Nephron (organoid): ENCODE measurements around the gene PTH.

Experiments used
- H3K27ac Mint-ChIP-seq, 3 experiments: 2 replicates each; pipeline ENCODE4 v1.8.0; 2020; ENCODE audit warnings: mixed read lengths in 3 of 3, mild to moderate bottlenecking in 2 of 3, moderate library complexity in 1 of 3
- H3K27me3 Mint-ChIP-seq: 2 replicates; pipeline ENCODE4 v1.8.0; 2021; ENCODE audit warnings: low read depth, mild to moderate bottlenecking, moderate library complexity, mixed read lengths
- H3K36me3 Mint-ChIP-seq: 2 replicates; pipeline ENCODE4 v1.8.0; 2020; ENCODE audit warnings: low read depth, mixed read lengths
- H3K4me1 Mint-ChIP-seq: 2 replicates; pipeline ENCODE4 v1.8.0; 2020; ENCODE audit warnings: mixed read lengths
- H3K4me3 Mint-ChIP-seq, 3 experiments: 2 replicates each; pipeline ENCODE4 v1.8.0; 2020; ENCODE audit warnings: mild to moderate bottlenecking in 3 of 3, mixed read lengths in 3 of 3, moderate library complexity in 2 of 3
- H3K9me3 Mint-ChIP-seq: 2 replicates; pipeline ENCODE4 v1.8.0; 2020; ENCODE audit warnings: mixed read lengths
- TF ChIP-seq, protein P1 (sequence below), 3 experiments: fragments of 200-600 bp; sonication (generic); IDR thresholded peaks; one replicate each; pipeline ENCODE4 v1.5.0; 2021; ENCODE audit warnings: antibody characterized with exemption in 3 of 3; ENCODE audit not compliant: unreplicated experiment in 3 of 3

Gene PTH

DNA sequence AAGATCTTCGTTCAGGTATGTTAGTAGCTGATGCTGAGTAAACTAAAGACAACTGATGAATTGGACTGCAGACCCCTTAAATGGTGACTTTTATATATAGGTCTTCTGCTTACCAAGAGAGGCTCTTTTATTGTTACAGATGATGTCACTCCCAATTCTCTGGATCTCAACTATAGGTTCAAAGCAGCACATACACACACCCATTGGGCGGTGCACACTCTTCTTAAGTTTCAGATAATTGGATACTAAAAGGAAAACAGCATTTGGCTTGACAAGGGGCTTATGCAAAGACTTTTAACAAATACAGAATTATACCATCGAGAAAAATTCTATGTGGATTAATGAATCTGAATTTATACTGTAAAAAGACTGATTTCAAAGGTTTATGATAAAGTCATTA lies at the start of gene PTH:
TSS of gene PTH (minus strand) at position 69 of the 400 bp plus-strand sequence. CDS start 3,142 bp downstream, outside the sequence.
- Mint-ChIP-seq H3K27ac (no peak within 1 kb of the TSS), H3K27me3 (peaks cover 7% of the 10 kb centered on the region), H3K4me3 (no peak within 1 kb of the TSS), H3K36me3 (no peaks in the 10 kb centered on the region), H3K9me3 (no peaks in the 10 kb centered on the region), H3K4me1 (no peaks in the 10 kb centered on the region)
- TF ChIP-seq, protein P1, sequence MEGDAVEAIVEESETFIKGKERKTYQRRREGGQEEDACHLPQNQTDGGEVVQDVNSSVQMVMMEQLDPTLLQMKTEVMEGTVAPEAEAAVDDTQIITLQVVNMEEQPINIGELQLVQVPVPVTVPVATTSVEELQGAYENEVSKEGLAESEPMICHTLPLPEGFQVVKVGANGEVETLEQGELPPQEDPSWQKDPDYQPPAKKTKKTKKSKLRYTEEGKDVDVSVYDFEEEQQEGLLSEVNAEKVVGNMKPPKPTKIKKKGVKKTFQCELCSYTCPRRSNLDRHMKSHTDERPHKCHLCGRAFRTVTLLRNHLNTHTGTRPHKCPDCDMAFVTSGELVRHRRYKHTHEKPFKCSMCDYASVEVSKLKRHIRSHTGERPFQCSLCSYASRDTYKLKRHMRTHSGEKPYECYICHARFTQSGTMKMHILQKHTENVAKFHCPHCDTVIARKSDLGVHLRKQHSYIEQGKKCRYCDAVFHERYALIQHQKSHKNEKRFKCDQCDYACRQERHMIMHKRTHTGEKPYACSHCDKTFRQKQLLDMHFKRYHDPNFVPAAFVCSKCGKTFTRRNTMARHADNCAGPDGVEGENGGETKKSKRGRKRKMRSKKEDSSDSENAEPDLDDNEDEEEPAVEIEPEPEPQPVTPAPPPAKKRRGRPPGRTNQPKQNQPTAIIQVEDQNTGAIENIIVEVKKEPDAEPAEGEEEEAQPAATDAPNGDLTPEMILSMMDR (IDR thresholded peaks at IDR 0.05; ENCODE audit: unreplicated experiment in 3 of 3): no peak

DNA sequence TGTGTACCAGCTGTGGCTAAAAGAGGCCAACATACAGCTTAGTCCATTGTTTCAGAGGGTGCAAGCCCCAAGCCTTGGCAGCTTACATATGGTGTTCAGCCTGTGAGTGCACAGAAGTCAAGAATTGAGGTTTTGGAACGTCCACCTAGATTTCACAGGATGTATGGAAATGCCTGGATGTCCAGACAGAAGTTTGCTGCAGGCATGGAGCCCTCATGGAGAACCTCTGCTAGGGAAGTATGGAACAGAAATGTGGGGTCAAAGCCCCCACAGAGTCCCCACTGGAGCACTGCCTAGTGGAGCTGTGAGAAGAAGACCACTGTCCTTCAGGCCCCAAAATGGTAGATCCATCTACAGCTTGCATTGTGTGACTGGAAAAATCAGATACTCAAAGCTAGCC lies 42.2 kb upstream of the PTH start:
- H3K27me3 Mint-ChIP-seq: no peaks in the 10 kb centered on the region
- H3K4me3 Mint-ChIP-seq: no peak overlapping the region
- TF ChIP-seq, protein P1 (IDR thresholded peaks at IDR 0.05; ENCODE audit: unreplicated experiment in 3 of 3): no peak
- no peaks in the 10 kb centered on the region for H3K4me1 Mint-ChIP-seq
- peaks cover 34% of the 10 kb centered on the region for H3K9me3 Mint-ChIP-seq
- no peak overlapping the region for H3K27ac Mint-ChIP-seq
- H3K36me3 Mint-ChIP-seq: no peaks in the 10 kb centered on the region

DNA sequence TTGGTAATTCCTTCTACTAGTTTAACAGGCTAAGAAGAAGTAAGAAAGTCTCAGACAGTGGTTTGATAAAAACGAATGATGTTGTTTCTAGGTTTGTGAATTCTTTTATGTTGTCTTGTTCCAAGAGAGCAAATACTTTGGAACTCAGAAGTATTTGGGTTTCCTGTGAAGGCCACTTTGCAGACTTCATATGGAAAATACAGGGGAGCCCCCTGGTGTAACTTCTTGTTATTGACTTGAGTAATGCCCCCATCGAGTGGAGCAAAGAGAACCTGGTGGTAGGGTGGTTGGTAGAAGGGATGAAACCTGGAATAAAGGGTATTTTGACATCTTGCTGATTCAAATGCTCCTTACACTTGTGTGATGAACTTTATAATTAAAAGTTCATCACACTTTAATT lies 40.0 kb upstream of the PTH start:
- TF ChIP-seq, protein P1 (IDR thresholded peaks at IDR 0.05; ENCODE audit: unreplicated experiment in 3 of 3): no peak
- no peaks in the 10 kb centered on the region for H3K36me3 Mint-ChIP-seq

DNA sequence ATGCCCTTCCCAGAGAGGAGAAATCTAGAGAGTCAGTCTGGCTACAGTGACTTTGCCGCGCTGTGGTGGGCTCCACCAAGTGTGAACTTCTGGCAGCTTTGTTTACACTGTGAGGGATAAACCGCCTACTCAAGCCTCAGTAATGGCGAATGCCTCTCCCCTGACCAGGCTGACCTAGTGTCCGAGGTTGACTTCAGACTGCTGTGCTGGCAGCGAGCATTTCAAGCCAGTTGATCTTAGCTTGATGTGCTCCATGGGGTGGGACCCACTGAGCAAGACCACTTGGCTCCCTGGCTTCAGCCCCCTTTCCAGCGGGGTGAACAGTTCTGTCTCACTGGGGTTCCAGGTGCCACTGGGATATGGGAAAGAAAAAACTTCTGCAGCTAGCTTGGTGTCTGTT lies 38.6 kb upstream of the PTH start:
- H3K9me3 Mint-ChIP-seq: peaks cover 36% of the 10 kb centered on the region
- peaks cover 4% of the 10 kb centered on the region for H3K27me3 Mint-ChIP-seq
- no peak overlapping the region for H3K27ac Mint-ChIP-seq
- TF ChIP-seq, protein P1 (IDR thresholded peaks at IDR 0.05; ENCODE audit: unreplicated experiment in 3 of 3): no peak
- H3K4me1 Mint-ChIP-seq: no peaks in the 10 kb centered on the region
- no peak overlapping the region for H3K4me3 Mint-ChIP-seq
- no peaks in the 10 kb centered on the region for H3K36me3 Mint-ChIP-seq

More for the DNA sequence above, 40.0 kb upstream of the PTH start:
- Mint-ChIP-seq H3K9me3 (peaks cover 35% of the 10 kb centered on the region), H3K4me3 (no peak overlapping the region), H3K4me1 (no peaks in the 10 kb centered on the region), H3K27me3 (peaks cover 4% of the 10 kb centered on the region), H3K27ac (no peak overlapping the region)

GRCh38 chr11:13525257-13525656 lies 29.5 kb upstream of the PTH start:
- H3K36me3 Mint-ChIP-seq: no peaks in the 10 kb centered on the region
- H3K4me3 Mint-ChIP-seq: no peak overlapping the region
- H3K9me3 Mint-ChIP-seq: peaks cover 3% of the 10 kb centered on the region
- H3K27me3 Mint-ChIP-seq: no peaks in the 10 kb centered on the region
- no peaks in the 10 kb centered on the region for H3K4me1 Mint-ChIP-seq
- TF ChIP-seq, protein P1 (IDR thresholded peaks at IDR 0.05; ENCODE audit: unreplicated experiment in 3 of 3): no peak
- no peak overlapping the region for H3K27ac Mint-ChIP-seq

DNA sequence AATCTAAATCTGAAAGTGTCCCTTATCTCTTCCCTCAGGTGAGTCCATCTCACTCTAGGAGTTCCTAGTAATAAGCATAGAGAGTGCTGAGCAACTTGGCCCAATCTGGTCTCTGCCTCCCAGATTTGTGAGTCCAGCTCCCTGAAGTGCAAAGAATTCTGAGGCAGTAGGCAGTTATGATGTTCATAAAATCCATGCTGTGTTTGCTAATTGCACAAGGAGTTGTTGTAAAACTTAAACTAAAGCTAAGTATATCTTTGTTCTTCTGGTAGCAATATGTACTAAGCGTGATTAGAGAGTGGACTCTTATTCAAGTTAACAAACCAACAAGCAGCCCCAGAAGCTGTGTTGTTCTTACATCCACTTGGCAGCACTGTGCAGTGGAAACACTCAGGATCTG lies 7.6 kb upstream of the PTH start:
- Mint-ChIP-seq H3K36me3 (no peaks in the 10 kb centered on the region), H3K9me3 (no peaks in the 10 kb centered on the region), H3K27ac (no peak overlapping the region), H3K4me1 (no peaks in the 10 kb centered on the region), H3K27me3 (no peaks in the 10 kb centered on the region), H3K4me3 (no peak overlapping the region)
- TF ChIP-seq, protein P1 (IDR thresholded peaks at IDR 0.05; ENCODE audit: unreplicated experiment in 3 of 3): no peak
